Adrenal gland (tissue), 5 donors: Measurements from ENCODE around the gene C16orf54.

Source experiments
- CTCF ChIP-seq, 6 experiments: fragments of 450-650 bp in 4 of 6; fragments of 200-600 bp in 2 of 6; sonication (generic) in 1 of 6; IDR thresholded peaks; 1 replicate in 5 of 6; 2 replicates in 1 of 6; pipeline versions ENCODE4 v1.5.1 to v1.8.0; 2016 to 2021; ENCODE audit warnings: antibody characterized with exemption in 6 of 6, mild to moderate bottlenecking in 2 of 6, moderate library complexity in 1 of 6
- POLR2A ChIP-seq, 2 donors: fragments of 450-650 bp; IDR thresholded peaks; one replicate each; pipeline ENCODE4 v1.6.1; 2017; ENCODE audit warnings: antibody characterized with exemption in 2 of 2, mild to moderate bottlenecking in 2 of 2, moderate library complexity in 1 of 2
- donor health status: DM: no; HTN: no; CAD: no.

GRCh38 chr16:29745853-29746345 is at the start of gene C16orf54:
- TF ChIP-seq CTCF (IDR thresholded peaks at IDR 0.05) (no peak), POLR2A (IDR thresholded peaks at IDR 0.05) (no peak)
